DMS114 treated with DMSO at 0.1 percent for 48 hours (cell line): Measurements from ENCODE around the gene PLXNA3.

Source experiments
- DNase-seq: peaks from one replicate; lab custom pipeline; 2025; ENCODE audit not compliant: unreplicated experiment; lab: John Stamatoyannopoulos, UW

The PLXNA3 gene

GRCh38 chrX:154477891-154478477 is 19.9 kb downstream of the PLXNA3 start:
- DNase-seq = no peak

- peak; percentile 51 for DNase-seq
These were observed 20.9 kb downstream of the PLXNA3 start, which contains the start of gene LAGE3 for GRCh38 chrX:154478728-154479622. Gene LAGE3, minus strand, starts transcription at chrX:154479281. Its CDS starts 366 bp downstream, at chrX:154478915.

DNA sequence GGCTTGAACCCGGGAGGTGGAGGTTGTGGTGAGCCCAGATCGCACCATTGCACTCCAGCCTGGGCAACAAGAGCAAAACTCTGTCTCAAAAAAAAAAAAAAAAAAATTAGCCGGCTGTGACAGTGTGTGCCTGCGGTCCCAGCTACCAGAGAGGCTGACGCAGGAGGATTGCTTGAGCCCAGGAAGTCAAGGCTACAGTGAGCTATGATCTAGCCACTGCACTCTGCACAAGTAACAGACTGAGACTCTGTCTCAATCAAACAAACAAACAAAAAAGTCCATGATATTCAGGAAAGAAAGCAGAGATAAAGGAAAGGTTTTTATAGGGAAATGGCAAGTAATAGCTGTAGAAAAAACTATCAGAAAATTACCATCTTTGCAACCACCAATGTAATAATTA is 23.1 kb downstream of the PLXNA3 start:
- DNase-seq = no peak

GRCh38 chrX:154481911-154482601 is 24.0 kb downstream of the PLXNA3 start:
- no peak for DNase-seq

DNA sequence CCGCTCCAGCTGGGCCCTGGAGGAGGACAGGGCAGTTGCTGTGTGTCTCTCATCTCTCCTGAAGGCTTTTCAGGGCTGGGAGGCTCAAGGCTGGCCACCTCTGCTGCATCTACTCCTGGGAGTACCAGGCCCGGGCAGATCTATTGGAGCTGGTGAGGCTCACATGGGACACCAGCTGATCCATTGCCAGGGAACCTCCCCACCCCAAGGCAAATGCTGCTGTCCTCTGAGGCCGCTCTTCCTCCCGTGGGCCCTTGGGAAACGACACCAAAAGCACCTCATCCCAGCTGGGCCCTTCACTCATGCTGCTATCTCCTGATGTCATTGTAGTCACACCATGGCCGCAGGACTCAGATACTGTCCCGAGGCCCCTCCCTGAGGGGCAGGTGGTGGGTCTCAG is 24.7 kb downstream of the PLXNA3 start:
- no peak for DNase-seq

GRCh38 chrX:154483325-154483724 is 25.2 kb downstream of the PLXNA3 start:
- no peak for DNase-seq

DNA sequence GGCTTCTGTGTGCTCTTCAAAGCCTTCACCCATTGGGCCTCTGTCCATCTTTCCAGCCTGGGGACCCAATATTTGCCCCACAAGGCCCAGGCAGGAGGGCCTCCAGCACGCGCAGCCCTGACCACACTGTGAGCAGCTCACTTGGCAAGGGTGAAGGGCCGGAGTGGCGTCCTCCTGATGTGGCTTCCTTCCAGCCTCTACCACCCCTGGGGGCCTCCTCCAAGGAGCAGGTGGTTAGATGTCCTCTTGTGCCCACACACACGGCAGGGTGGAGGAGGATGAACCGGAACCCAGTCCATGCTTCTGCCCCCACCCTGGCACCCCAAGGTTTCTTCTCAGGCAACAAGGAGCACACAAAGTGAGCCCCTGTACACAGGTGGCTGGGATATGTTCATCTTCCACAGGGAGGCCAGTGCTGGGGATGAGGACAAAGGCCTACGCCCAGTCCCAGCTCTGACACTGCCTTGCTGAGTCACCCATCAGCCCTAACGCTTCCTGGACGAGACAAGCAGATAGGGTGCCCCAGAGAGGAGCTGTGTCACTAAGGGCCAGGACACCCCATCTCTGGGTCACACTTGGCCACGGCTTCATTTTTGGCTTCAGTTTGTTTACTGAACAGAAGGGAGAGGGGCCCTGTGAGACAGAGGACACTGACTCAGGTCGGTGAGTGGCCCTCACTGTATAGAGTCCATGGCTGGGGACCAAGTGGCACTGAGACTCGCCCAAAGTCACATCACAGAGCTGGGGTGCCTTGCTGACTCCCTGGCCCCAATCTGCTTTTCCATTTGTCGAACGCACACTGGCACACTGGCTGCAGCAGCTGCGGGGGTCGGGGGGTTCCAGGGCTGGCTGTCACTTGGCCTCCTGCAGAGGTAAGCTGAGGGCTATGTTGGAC is 26.4 kb downstream of the PLXNA3 start:
- DNase-seq = no peak

- DNase-seq = no peak
These were observed 27.3 kb downstream of the PLXNA3 start for GRCh38 chrX:154485150-154486051.

DNA sequence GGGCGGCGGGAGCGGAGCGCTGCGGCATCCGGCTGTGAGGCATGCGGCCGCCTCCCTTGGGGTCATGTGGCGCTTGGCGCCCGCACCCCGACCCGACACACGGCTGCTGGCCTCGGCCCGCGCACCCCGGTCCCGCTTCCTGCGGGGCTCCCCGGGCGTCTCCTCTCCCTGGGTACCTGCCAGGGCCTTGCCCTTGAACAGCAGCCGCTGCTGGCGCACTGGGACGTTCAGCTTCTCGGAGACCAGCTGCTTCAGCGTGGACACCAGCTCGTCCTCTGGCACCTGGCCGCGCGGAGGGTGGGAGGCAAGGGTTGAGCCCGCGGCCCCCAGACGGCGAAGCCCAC is 27.9 kb downstream of the PLXNA3 start:
- no peak for DNase-seq

- no peak for DNase-seq
These were observed 28.5 kb downstream of the PLXNA3 start, which contains the start of gene UBL4A for GRCh38 chrX:154486396-154487207. Gene UBL4A, minus strand, starts transcription at chrX:154486615. Its CDS starts 31 bp downstream, at chrX:154486584.

DNA sequence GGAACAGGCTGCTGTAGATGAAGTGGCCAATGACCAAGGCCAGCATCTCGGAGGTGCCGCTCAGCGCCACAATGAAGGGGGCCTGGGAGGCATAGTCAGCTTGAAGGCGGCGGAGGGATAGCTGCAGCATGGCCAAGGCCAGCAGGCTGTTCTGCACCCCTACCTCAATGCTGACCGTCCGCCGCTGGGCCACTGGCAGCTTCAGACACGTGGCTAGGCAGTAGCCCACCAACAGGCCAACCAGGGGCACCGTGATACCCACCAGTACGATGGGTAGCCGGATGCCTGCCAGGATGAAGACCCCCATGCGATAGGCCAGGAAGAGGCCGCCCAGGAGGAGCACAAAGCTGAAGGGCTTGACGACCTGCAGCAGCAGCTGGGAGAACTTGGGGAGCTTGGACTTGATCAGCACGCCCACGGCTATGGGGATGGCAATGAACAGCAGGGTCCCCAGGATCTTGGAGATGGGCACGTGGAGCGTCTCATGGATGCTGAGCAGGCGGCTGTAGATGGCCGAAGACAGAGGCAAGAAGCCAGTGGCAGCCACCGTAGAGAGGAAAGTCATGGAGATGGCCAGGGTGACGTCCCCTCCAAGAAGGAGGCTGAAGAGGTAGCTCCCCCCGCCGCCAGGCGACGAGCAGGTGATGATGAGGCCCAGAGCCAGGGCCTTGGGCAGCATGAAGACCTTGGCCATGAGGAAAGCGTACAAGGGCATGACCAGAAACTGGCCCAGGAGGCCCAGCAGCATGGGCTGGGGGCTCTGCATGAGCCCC is 29.6 kb downstream of the PLXNA3 start:
- DNase-seq = no peak

DNA sequence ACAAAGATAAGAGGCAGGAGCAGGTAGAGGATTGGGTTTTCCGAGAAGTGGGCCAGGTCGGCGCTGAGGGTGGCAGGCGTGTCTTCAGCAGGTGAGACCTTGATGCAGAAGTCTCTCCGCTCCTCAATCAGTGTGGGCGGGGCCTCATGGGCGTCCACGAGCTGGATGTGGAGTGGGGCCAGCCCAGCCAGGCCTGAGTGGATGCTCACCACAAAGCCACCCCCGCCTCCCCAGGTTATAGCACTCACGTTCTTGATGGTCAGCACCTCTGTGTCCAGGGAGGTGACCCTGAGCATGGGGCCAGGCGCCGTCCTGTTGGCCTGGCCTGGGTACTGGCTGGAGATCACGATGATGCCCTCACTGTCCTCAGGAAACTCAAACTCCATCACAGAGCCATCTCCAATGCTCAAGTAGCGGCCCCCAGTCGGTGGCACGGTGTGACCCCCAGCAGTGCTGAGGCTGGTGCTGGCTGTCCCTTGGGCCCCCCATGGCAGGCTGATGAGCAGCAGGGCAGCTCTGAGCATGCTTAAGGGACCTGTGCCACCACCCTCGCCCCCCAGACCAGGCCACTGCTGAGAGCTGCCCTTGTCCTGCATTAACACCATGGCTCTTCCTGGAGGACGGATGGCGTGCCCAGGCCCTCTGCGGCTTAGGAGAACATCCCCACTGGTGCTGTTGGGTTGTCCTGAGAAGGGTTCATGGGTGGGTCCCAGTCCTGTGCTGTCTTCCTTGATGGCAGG is 30.4 kb downstream of the PLXNA3 start:
- no peak for DNase-seq

DNA sequence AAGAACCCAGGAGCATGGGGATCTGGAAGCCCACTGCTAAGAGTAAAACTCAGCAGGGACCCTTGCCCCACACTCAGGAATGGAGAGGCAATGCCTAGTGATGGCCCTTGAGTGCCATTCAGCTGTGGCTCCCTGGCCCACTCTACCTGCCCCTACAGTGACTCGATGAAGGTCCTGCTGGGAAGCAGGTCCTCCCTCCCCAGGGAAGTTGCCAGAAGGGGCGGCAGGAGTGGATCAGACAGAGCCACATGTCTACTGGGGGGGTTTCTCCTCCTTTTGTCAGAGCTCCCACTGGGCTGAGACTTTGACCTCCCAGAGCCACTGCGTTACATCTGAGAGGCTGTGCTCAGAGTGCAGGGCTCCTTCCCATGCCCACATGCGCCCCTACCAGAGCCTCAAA is 31.1 kb downstream of the PLXNA3 start:
- DNase-seq = no peak

- no peak for DNase-seq
These were observed 31.9 kb downstream of the PLXNA3 start for GRCh38 chrX:154490021-154490413.

DNA sequence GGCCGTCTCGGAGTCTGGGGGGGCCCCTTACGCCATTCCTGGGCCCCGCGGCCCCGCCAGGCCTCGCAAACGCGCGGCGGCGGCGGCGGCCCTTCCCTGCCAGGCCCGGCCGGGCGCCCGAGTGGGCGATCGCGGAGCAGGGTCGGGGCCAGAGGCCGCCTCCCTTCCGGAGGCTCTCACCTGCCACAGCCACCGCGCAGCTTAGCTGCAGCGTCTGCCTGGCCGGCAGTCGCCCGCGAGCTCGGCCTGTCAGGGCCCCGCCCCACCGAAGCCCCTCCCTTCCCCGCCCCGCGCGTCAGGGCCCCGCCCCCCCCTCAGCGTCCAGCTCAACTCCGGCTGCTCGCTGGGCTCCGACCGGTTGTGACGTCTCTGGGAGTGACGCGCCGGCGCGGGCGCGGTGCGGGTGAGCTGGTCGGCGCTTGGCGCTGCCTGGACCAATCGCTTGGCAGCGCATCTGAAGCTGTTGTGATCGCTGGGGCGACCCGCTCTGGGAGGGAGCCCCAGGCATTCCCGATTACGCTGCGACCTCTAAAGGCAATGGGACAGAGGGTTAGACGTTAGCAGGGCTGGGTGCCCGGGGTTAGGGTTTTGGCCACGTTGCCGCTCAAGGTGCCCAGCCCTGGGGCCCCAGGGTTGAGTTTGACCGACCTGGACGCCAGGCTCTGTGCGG is 32.5 kb downstream of the PLXNA3 start, which contains the start of gene SLC10A3:
TSS of gene SLC10A3 (minus strand) at position 216 of the 670 bp plus-strand sequence. CDS start 1,689 bp downstream, outside the sequence.
- DNase-seq = peak; percentile 56

GRCh38 chrX:154494715-154495114 is 36.6 kb downstream of the PLXNA3 start:
- DNase-seq = no peak

DNA sequence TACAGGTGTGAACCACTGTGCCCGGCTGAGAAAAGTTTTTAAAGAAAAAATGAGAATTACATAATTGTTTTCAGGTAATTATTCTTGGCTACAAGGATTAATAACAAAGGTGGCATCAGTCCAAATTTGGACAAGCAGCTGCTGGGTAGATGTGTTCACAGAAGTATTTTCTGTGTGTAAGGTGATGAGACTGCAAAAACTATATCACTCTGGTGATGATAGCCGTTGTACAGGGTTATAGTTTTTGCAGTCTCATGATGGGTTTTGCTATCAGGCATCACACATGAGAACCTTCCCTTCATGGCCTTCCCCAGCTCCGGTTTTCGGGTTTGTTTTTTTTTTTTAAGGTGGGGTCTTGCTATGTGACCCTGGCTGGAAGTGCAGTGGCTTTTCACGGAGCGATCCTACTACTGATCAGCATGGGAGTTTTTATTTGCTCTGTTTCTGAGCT is 37.4 kb downstream of the PLXNA3 start:
- no peak for DNase-seq
